K562 (cell line): ENCODE measurements around the gene SCP2. TPM values are rescaled to one million over a fixed set of nuclear protein-coding genes. Genes with fewer than 3 reads are reported as not detected.

Source experiments
- ATAC-seq: fragments of 200-7000 bp; cut with Tn5 transposase; 3 replicates; pipeline ENCODE4 v1.9.1; 2020; ENCODE audit warnings: moderate library complexity
- BruUV-seq: library from RNA; stranded (reverse); fragments of 400-500 nt; replicated peaks from 2 replicates; lab custom pipeline; 2021; lab: Mats Ljungman, UMichigan
- CTCF ChIA-PET: fragments of 300-600 bp; formaldehyde crosslinking; extraction: SDS; loops from one replicate; lab custom pipeline; 2021; ENCODE audit warnings: low intra/inter-chr PET ratio; lab: Yijun Ruan, JAX
- POLR2A ChIA-PET: fragments of 300-600, 350-650 bp; sonication (Branson Sonifier 250); formaldehyde crosslinking; extraction: SDS; loops from one replicate; lab custom pipeline; 2021; ENCODE audit warnings: antibody characterized with exemption, inconsistent platforms; lab: Yijun Ruan, JAX
- DNase-seq, 4 experiments: peaks; one replicate each; pipeline versions ENCODE4 v3.0.0 to v3.0.0-alpha.2; 2011 to 2018; ENCODE audit warnings: low spot score in 3 of 4, mixed read lengths in 3 of 4; ENCODE audit errors: extremely low read depth in 1 of 4
- FAIRE-seq: peaks from 2 replicates; lab custom pipeline; 2011; peaks lifted over from hg19 to GRCh38; lab: Jason Lieb, UNC
- H2AFZ ChIP-seq: 2 replicates; pipeline ENCODE4 v1.6.0; 2011; ENCODE audit warnings: low read depth, low read length, control low read depth, inconsistent platforms
- H3K27ac ChIP-seq: fragments of 200-600 bp; 3 replicates; pipeline ENCODE4 v1.8.0; 2011; ENCODE audit warnings: low read depth, mild to moderate bottlenecking, control low read depth, inconsistent platforms, low read length, moderate library complexity, mixed read lengths; ENCODE audit errors: extremely low read depth
- H3K27me3 ChIP-seq, 2 experiments: fragments of 300-600 bp in 1 of 2; 2 replicates in 1 of 2; 3 replicates in 1 of 2; pipeline versions ENCODE4 v1.6.0 to v1.8.0; 2011; ENCODE audit warnings: inconsistent platforms in 2 of 2, low read length in 2 of 2, mild to moderate bottlenecking in 1 of 2, mixed read lengths in 1 of 2, moderate library complexity in 1 of 2; ENCODE audit not compliant: control insufficient read depth in 2 of 2, insufficient read depth in 2 of 2
- H3K36me3 ChIP-seq: fragments of 300-600 bp; 3 replicates; pipeline ENCODE4 v1.8.0; 2011; ENCODE audit warnings: mild to moderate bottlenecking, low read length, inconsistent platforms; ENCODE audit not compliant: control insufficient read depth, insufficient read depth
- H3K4me1 ChIP-seq, 2 experiments: fragments of 200-600 bp in 1 of 2; replicated peaks in 1 of 2; 2 replicates in 1 of 2; 3 replicates in 1 of 2; pipeline versions ENCODE4 v1.5.1 to v1.8.0; 2011; ENCODE audit warnings: inconsistent platforms in 2 of 2, low read length in 2 of 2, mild to moderate bottlenecking in 1 of 2, mixed read lengths in 1 of 2, moderate library complexity in 1 of 2; ENCODE audit not compliant: control insufficient read depth in 2 of 2, insufficient read depth in 2 of 2
- H3K4me2 ChIP-seq: 2 replicates; pipeline ENCODE4 v1.6.1; 2011; ENCODE audit warnings: low read length, control low read depth, inconsistent platforms, mixed read lengths; ENCODE audit not compliant: insufficient read depth
- H3K4me3 ChIP-seq: fragments of 200-600 bp; sonication (generic), shearing (Covaris generic); 2 replicates; pipeline ENCODE4 v1.5.1; 2016; ENCODE audit warnings: control low read depth, inconsistent platforms
- H3K79me2 ChIP-seq: fragments of 200-600 bp; 3 replicates; pipeline ENCODE4 v1.8.0; 2011; ENCODE audit warnings: low read length, inconsistent platforms; ENCODE audit not compliant: control insufficient read depth, insufficient read depth
- H3K9ac ChIP-seq, 2 experiments: 2 replicates each; pipeline versions ENCODE4 v1.6.0 to v1.6.1; 2011; ENCODE audit warnings: low read depth in 2 of 2, low read length in 2 of 2, control low read depth in 1 of 2, inconsistent platforms in 1 of 2, mild to moderate bottlenecking in 1 of 2, mixed read lengths in 1 of 2; ENCODE audit not compliant: insufficient read depth in 1 of 2
- H3K9me1 ChIP-seq: one replicate; pipeline ENCODE4 v1.6.0; 2011; ENCODE audit warnings: inconsistent platforms, mild to moderate bottlenecking, low read length, moderate library complexity; ENCODE audit not compliant: control insufficient read depth, insufficient read depth
- H3K9me3 ChIP-seq: replicated peaks from 2 replicates; pipeline ENCODE4 v1.5.1; 2011; ENCODE audit warnings: low read depth, low read length, inconsistent platforms; ENCODE audit not compliant: control insufficient read depth, insufficient read depth
- H4K20me1 ChIP-seq: replicated peaks from 2 replicates; pipeline ENCODE4 v1.6.1; 2011; ENCODE audit warnings: low read length, inconsistent platforms, mixed read lengths; ENCODE audit not compliant: control insufficient read depth, insufficient read depth
- CBX8 ChIP-seq: fragments of 200-600 bp; sonication (generic); IDR thresholded peaks from 2 replicates; pipeline ENCODE4 v1.6.1; 2012; ENCODE audit warnings: borderline replicate concordance, mixed run types, low read depth, mild to moderate bottlenecking, moderate library complexity, mixed read lengths, low read length, control low read depth, inconsistent platforms; ENCODE audit not compliant: poor library complexity, severe bottlenecking; ENCODE audit errors: extremely low read depth
- ETV5 ChIP-seq: sonication (generic); formaldehyde crosslinking; IDR thresholded peaks from 2 replicates; pipeline ENCODE4 v1.4.0; 2020; ENCODE audit warnings: low read depth, mild to moderate bottlenecking, missing genetic modification reagents
- HDAC2 ChIP-seq: fragments of 450-650 bp; IDR thresholded peaks from 2 replicates; pipeline ENCODE4 v1.6.1; 2016; ENCODE audit warnings: mild to moderate bottlenecking
- KHSRP ChIP-seq: fragments of 450-650 bp; IDR thresholded peaks from 2 replicates; pipeline ENCODE4 v1.6.1; 2017
- RB1 ChIP-seq: fragments of 450-650 bp; IDR thresholded peaks from 2 replicates; pipeline ENCODE4 v1.6.1; 2017; ENCODE audit warnings: low read depth, mild to moderate bottlenecking
- SIX5 ChIP-seq, 2 experiments: IDR thresholded peaks; 2 replicates each; pipeline ENCODE4 v1.6.1; 2011; ENCODE audit warnings: low read length in 2 of 2, borderline replicate concordance in 1 of 2, low read depth in 1 of 2, mild to moderate bottlenecking in 1 of 2, moderate library complexity in 1 of 2; ENCODE audit not compliant: insufficient read depth in 1 of 2
- SRSF3 ChIP-seq: fragments of 200-400 bp; formaldehyde crosslinking; IDR thresholded peaks from 2 replicates; pipeline ENCODE4 v1.6.1; 2016; ENCODE audit warnings: mild to moderate bottlenecking, low read length, moderate library complexity; ENCODE audit not compliant: insufficient read depth
- UBTF ChIP-seq, 2 experiments: IDR thresholded peaks; 2 replicates each; pipeline ENCODE4 v1.6.1; 2012; ENCODE audit warnings: improper control_type of control experiment in 2 of 2, low read depth in 2 of 2, low read length in 2 of 2, borderline replicate concordance in 1 of 2
- XRCC5 ChIP-seq: fragments of 200-400 bp; formaldehyde crosslinking; IDR thresholded peaks from 2 replicates; pipeline ENCODE4 v1.6.1; 2017; ENCODE audit warnings: low read depth, mild to moderate bottlenecking, low read length
- ZNF133 ChIP-seq: fragments of 250-450 bp; sonication (Bioruptor Pico); IDR thresholded peaks from 2 replicates; pipeline ENCODE4 v1.4.0; 2020; ENCODE audit warnings: mild to moderate bottlenecking
- ZNF232 ChIP-seq: sonication (generic); formaldehyde crosslinking; IDR thresholded peaks from 2 replicates; pipeline ENCODE4 v1.8.0; 2022; ENCODE audit warnings: mild to moderate bottlenecking, missing genetic modification reagents
- ZNF318 ChIP-seq, 2 experiments: fragments of 450-650 bp; IDR thresholded peaks; 2 replicates each; pipeline ENCODE4 v1.6.1; 2016; ENCODE audit warnings: mild to moderate bottlenecking in 2 of 2, borderline replicate concordance in 1 of 2, low read depth in 1 of 2, moderate library complexity in 1 of 2
- WGBS: fragments of 100-300 bp; shearing (Covaris generic); methylation state at CpG from one replicate; pipeline ENCODE4 v1.1.6; 2016; ENCODE audit warnings: low coverage, mixed read lengths; ENCODE audit not compliant: insufficient coverage; ENCODE audit errors: missing lambda C conversion rate; 5-methylcytosine and 5-hydroxymethylcytosine counted together
- in situ Hi-C: fragments of 300-500 bp; cut with MboI; formaldehyde crosslinking; loops from 4 replicates; pipeline ENCODE4 v1.15.0; 2018; ENCODE audit warnings: inconsistent platforms, mixed read lengths
- intact Hi-C: fragments of 100-400 bp; cut with micrococcal nuclease; formaldehyde crosslinking; loops from 2 replicates; pipeline ENCODE4 v1.14.2; 2022
- polyA plus RNA-seq, 8 experiments: library from polyadenylated mRNA; depleted of rRNA in 4 of 8; stranded (reverse) in 5 of 8; unstranded in 3 of 8; fragments of >200 nt; fragmentation: Nextera tagmentation in 2 of 8; fragmentation: Illumina TruSeq in 1 of 8; extraction: Ambion mirVana in 2 of 8; extraction: Trizol in 1 of 8; gene quantifications; 2 replicates each; pipeline versions ENCODE4 v1.2.1 to v1.2.3, GENCODE V29; 2011 to 2014; ENCODE audit warnings: inconsistent platforms in 1 of 8, missing spikeins in 1 of 8
- total RNA-seq, 7 experiments: library from RNA; depleted of rRNA in 6 of 7; stranded (reverse); fragments of >200 nt in 6 of 7; fragmentation: Illumina TruSeq in 2 of 7; extraction: Trizol in 2 of 7; gene quantifications; 2 replicates each; pipeline versions ENCODE4 v1.2.1 to v1.2.3, GENCODE V29; 2011 to 2021; ENCODE audit warnings: low replicate concordance in 1 of 7

Gene SCP2
- total and polyA plus RNA-seq, 9 of the 15 experiments (the other 6 are each of a cell fraction or from before 2014, with no cell fraction given): 63.8 to 258 (median 106) TPM

- Histone ChIP-seq H3K4me3 (no peak overlapping the region), H3K9me1 (peaks cover 3% of the 10 kb centered on the region), H3K4me1 (peaks cover 4 to 5% of the 10 kb centered on the region in 2 experiments; a peak in 4 of 5 replicates), H3K9ac (no peak overlapping the region), H3K4me2 (no peak overlapping the region), H3K9me3 (no peaks in the 10 kb centered on the region), H4K20me1 (no peaks in the 10 kb centered on the region), H3K27me3 (no peaks in the 10 kb centered on the region), H3K27ac (no peak overlapping the region), H3K36me3 (no peaks in the 10 kb centered on the region), H3K79me2 (0 out of 3 replicates have a peak, but pooled peaks cover 3% of the 10 kb centered on the region), H2AFZ (no peak overlapping the region)
- BruUV-seq: no TSS peak
- ATAC-seq (no peak), DNase-seq (no peak), FAIRE-seq (no peak)
- POLR2A ChIA-PET: interaction anchor here (0.8 kb wide), 1 partner anchor 19 kb away, joined by 3 read pairs; no protein-coding TSS in a partner anchor
- WGBS: 48% methylated on average over 3 of the region's 3 CpGs
- CTCF ChIA-PET: no interaction called here
- intact Hi-C loops (no loop called here), in situ Hi-C loops (no loop called here)
- TF ChIP-seq ZNF232 (CRISPR knock-in tag) (no peak), ETV5 (CRISPR knock-in tag) (no peak), ZNF133 (CRISPR knock-in tag) (no peak), ZNF318 (IDR thresholded peaks at IDR 0.05; ENCODE audit: borderline replicate concordance in 1 of 2, low read depth in 1 of 2) (no peak), XRCC5 (no peak), HDAC2 (no peak), SRSF3 (no peak), SIX5 (IDR thresholded peaks at IDR 0.05; ENCODE audit: borderline replicate concordance in 1 of 2, insufficient read depth in 1 of 2, low read depth in 1 of 2, low read length in 2 of 2) (no peak), CBX8 (no peak), RB1 (no peak), KHSRP (no peak), UBTF (IDR thresholded peaks at IDR 0.05; ENCODE audit: borderline replicate concordance in 1 of 2, low read depth in 2 of 2, low read length in 2 of 2) (no peak)
Measured at GRCh38 chr1:53023546-53023945, 96.5 kb downstream of the SCP2 start.
